K562 (cell line): ENCODE measurements around the gene PGF. TPM values are rescaled to one million over a fixed set of nuclear protein-coding genes. Genes with fewer than 3 reads are reported as not detected.

Experiments
- ATAC-seq: fragments of 200-7000 bp; cut with Tn5 transposase; 3 replicates; pipeline ENCODE4 v1.9.1; 2020; ENCODE audit warnings: moderate library complexity
- BruUV-seq: library from RNA; stranded (reverse); fragments of 400-500 nt; replicated peaks from 2 replicates; lab custom pipeline; 2021; lab: Mats Ljungman, UMichigan
- CTCF ChIA-PET: fragments of 300-600 bp; formaldehyde crosslinking; extraction: SDS; loops from one replicate; lab custom pipeline; 2021; ENCODE audit warnings: low intra/inter-chr PET ratio; lab: Yijun Ruan, JAX
- POLR2A ChIA-PET: fragments of 300-600, 350-650 bp; sonication (Branson Sonifier 250); formaldehyde crosslinking; extraction: SDS; loops from one replicate; lab custom pipeline; 2021; ENCODE audit warnings: antibody characterized with exemption, inconsistent platforms; lab: Yijun Ruan, JAX
- DNase-seq, 4 experiments: peaks; one replicate each; pipeline versions ENCODE4 v3.0.0 to v3.0.0-alpha.2; 2011 to 2018; ENCODE audit warnings: low spot score in 3 of 4, mixed read lengths in 3 of 4; ENCODE audit errors: extremely low read depth in 1 of 4
- FAIRE-seq: peaks from 2 replicates; lab custom pipeline; 2011; peaks lifted over from hg19 to GRCh38; lab: Jason Lieb, UNC
- H2AFZ ChIP-seq: 2 replicates; pipeline ENCODE4 v1.6.0; 2011; ENCODE audit warnings: low read depth, low read length, control low read depth, inconsistent platforms
- H3K27ac ChIP-seq: fragments of 200-600 bp; 3 replicates; pipeline ENCODE4 v1.8.0; 2011; ENCODE audit warnings: low read depth, mild to moderate bottlenecking, control low read depth, inconsistent platforms, low read length, moderate library complexity, mixed read lengths; ENCODE audit errors: extremely low read depth
- H3K27me3 ChIP-seq, 2 experiments: fragments of 300-600 bp in 1 of 2; 2 replicates in 1 of 2; 3 replicates in 1 of 2; pipeline versions ENCODE4 v1.6.0 to v1.8.0; 2011; ENCODE audit warnings: inconsistent platforms in 2 of 2, low read length in 2 of 2, mild to moderate bottlenecking in 1 of 2, mixed read lengths in 1 of 2, moderate library complexity in 1 of 2; ENCODE audit not compliant: control insufficient read depth in 2 of 2, insufficient read depth in 2 of 2
- H3K36me3 ChIP-seq: fragments of 300-600 bp; 3 replicates; pipeline ENCODE4 v1.8.0; 2011; ENCODE audit warnings: mild to moderate bottlenecking, low read length, inconsistent platforms; ENCODE audit not compliant: control insufficient read depth, insufficient read depth
- H3K4me1 ChIP-seq, 2 experiments: fragments of 200-600 bp in 1 of 2; replicated peaks in 1 of 2; 2 replicates in 1 of 2; 3 replicates in 1 of 2; pipeline versions ENCODE4 v1.5.1 to v1.8.0; 2011; ENCODE audit warnings: inconsistent platforms in 2 of 2, low read length in 2 of 2, mild to moderate bottlenecking in 1 of 2, mixed read lengths in 1 of 2, moderate library complexity in 1 of 2; ENCODE audit not compliant: control insufficient read depth in 2 of 2, insufficient read depth in 2 of 2
- H3K4me2 ChIP-seq: 2 replicates; pipeline ENCODE4 v1.6.1; 2011; ENCODE audit warnings: low read length, control low read depth, inconsistent platforms, mixed read lengths; ENCODE audit not compliant: insufficient read depth
- H3K4me3 ChIP-seq: fragments of 200-600 bp; sonication (generic), shearing (Covaris generic); 2 replicates; pipeline ENCODE4 v1.5.1; 2016; ENCODE audit warnings: control low read depth, inconsistent platforms
- H3K79me2 ChIP-seq: fragments of 200-600 bp; 3 replicates; pipeline ENCODE4 v1.8.0; 2011; ENCODE audit warnings: low read length, inconsistent platforms; ENCODE audit not compliant: control insufficient read depth, insufficient read depth
- H3K9ac ChIP-seq, 2 experiments: 2 replicates each; pipeline versions ENCODE4 v1.6.0 to v1.6.1; 2011; ENCODE audit warnings: low read depth in 2 of 2, low read length in 2 of 2, control low read depth in 1 of 2, inconsistent platforms in 1 of 2, mild to moderate bottlenecking in 1 of 2, mixed read lengths in 1 of 2; ENCODE audit not compliant: insufficient read depth in 1 of 2
- H3K9me1 ChIP-seq: one replicate; pipeline ENCODE4 v1.6.0; 2011; ENCODE audit warnings: inconsistent platforms, mild to moderate bottlenecking, low read length, moderate library complexity; ENCODE audit not compliant: control insufficient read depth, insufficient read depth
- H3K9me3 ChIP-seq: replicated peaks from 2 replicates; pipeline ENCODE4 v1.5.1; 2011; ENCODE audit warnings: low read depth, low read length, inconsistent platforms; ENCODE audit not compliant: control insufficient read depth, insufficient read depth
- H4K20me1 ChIP-seq: replicated peaks from 2 replicates; pipeline ENCODE4 v1.6.1; 2011; ENCODE audit warnings: low read length, inconsistent platforms, mixed read lengths; ENCODE audit not compliant: control insufficient read depth, insufficient read depth
- BCOR ChIP-seq: fragments of 450-650 bp; IDR thresholded peaks from 2 replicates; pipeline ENCODE4 v1.6.1; 2016
- BRD4 ChIP-seq: fragments of 200-600 bp; sonication (generic); IDR thresholded peaks from 2 replicates; pipeline ENCODE4 v1.6.1; 2017; ENCODE audit warnings: inconsistent platforms
- CBX5 ChIP-seq: IDR thresholded peaks from 2 replicates; pipeline ENCODE4 v1.6.1; 2014; ENCODE audit warnings: low read depth, borderline replicate concordance
- EP400 ChIP-seq: fragments of 450-650 bp; IDR thresholded peaks from 2 replicates; pipeline ENCODE4 v1.6.1; 2017; ENCODE audit warnings: antibody characterized with exemption, mild to moderate bottlenecking, moderate library complexity
- ETS2 ChIP-seq: IDR thresholded peaks from 2 replicates; pipeline ENCODE4 v1.6.1; 2016; ENCODE audit warnings: borderline replicate concordance, missing genetic modification characterization, mild to moderate bottlenecking, moderate library complexity, missing compliant biosample characterization; ENCODE audit not compliant: poor library complexity, severe bottlenecking
- FOS ChIP-seq: IDR thresholded peaks from 3 replicates; pipeline ENCODE4 v1.6.1; 2011; ENCODE audit not compliant: insufficient read length; ENCODE audit errors: extremely low read depth
- HDAC2 ChIP-seq: fragments of 450-650 bp; IDR thresholded peaks from 2 replicates; pipeline ENCODE4 v1.6.1; 2016; ENCODE audit warnings: mild to moderate bottlenecking
- POLR2A ChIP-seq: fragments of 450-650 bp; conservative IDR thresholded peaks from 2 replicates; pipeline ENCODE4 v1.6.1; 2016
- PPARD ChIP-seq: fragments of 250-450 bp; sonication (Bioruptor Pico); IDR thresholded peaks from 2 replicates; pipeline ENCODE4 v1.8.0; 2022; ENCODE audit warnings: inconsistent platforms, mild to moderate bottlenecking, moderate library complexity
- ZC3H8 ChIP-seq: fragments of 450-650 bp; IDR thresholded peaks from 2 replicates; pipeline ENCODE4 v1.6.1; 2017
- ZNF12 ChIP-seq: sonication (generic); formaldehyde crosslinking; IDR thresholded peaks from 2 replicates; pipeline ENCODE4 v1.4.0; 2020; ENCODE audit warnings: mild to moderate bottlenecking, missing genetic modification reagents
- ZNF174 ChIP-seq: fragments of 250-450 bp; sonication (Bioruptor Pico); IDR thresholded peaks from 2 replicates; pipeline ENCODE4 v1.4.0; 2020; ENCODE audit warnings: mild to moderate bottlenecking
- ZNF263 ChIP-seq: sonication (generic); formaldehyde crosslinking; IDR thresholded peaks from 2 replicates; pipeline ENCODE4 v1.8.0; 2022; ENCODE audit warnings: mild to moderate bottlenecking, missing genetic modification reagents, borderline replicate concordance
- ZNF41 ChIP-seq: fragments of 250-450 bp; sonication (Bioruptor Pico); conservative IDR thresholded peaks from 2 replicates; pipeline ENCODE4 v1.4.0; 2020; ENCODE audit warnings: mild to moderate bottlenecking
- ZNF79 ChIP-seq: fragments of 250-450 bp; sonication (Bioruptor Pico); IDR thresholded peaks from 2 replicates; pipeline ENCODE4 v1.4.0; 2020; ENCODE audit warnings: low read depth, mild to moderate bottlenecking, moderate library complexity
- WGBS: fragments of 100-300 bp; shearing (Covaris generic); methylation state at CpG from one replicate; pipeline ENCODE4 v1.1.6; 2016; ENCODE audit warnings: low coverage, mixed read lengths; ENCODE audit not compliant: insufficient coverage; ENCODE audit errors: missing lambda C conversion rate; 5-methylcytosine and 5-hydroxymethylcytosine counted together
- in situ Hi-C: fragments of 300-500 bp; cut with MboI; formaldehyde crosslinking; loops from 4 replicates; pipeline ENCODE4 v1.15.0; 2018; ENCODE audit warnings: inconsistent platforms, mixed read lengths
- intact Hi-C: fragments of 100-400 bp; cut with micrococcal nuclease; formaldehyde crosslinking; loops from 2 replicates; pipeline ENCODE4 v1.14.2; 2022
- polyA plus RNA-seq, 8 experiments: library from polyadenylated mRNA; depleted of rRNA in 4 of 8; stranded (reverse) in 5 of 8; unstranded in 3 of 8; fragments of >200 nt; fragmentation: Nextera tagmentation in 2 of 8; fragmentation: Illumina TruSeq in 1 of 8; extraction: Ambion mirVana in 2 of 8; extraction: Trizol in 1 of 8; gene quantifications; 2 replicates each; pipeline versions ENCODE4 v1.2.1 to v1.2.3, GENCODE V29; 2011 to 2014; ENCODE audit warnings: inconsistent platforms in 1 of 8, missing spikeins in 1 of 8
- total RNA-seq, 7 experiments: library from RNA; depleted of rRNA in 6 of 7; stranded (reverse); fragments of >200 nt in 6 of 7; fragmentation: Illumina TruSeq in 2 of 7; extraction: Trizol in 2 of 7; gene quantifications; 2 replicates each; pipeline versions ENCODE4 v1.2.1 to v1.2.3, GENCODE V29; 2011 to 2021; ENCODE audit warnings: low replicate concordance in 1 of 7
- TF ChIP-seq, protein P1 (sequence below): sonication (generic); formaldehyde crosslinking; IDR thresholded peaks from 2 replicates; pipeline ENCODE4 v1.8.1; 2023; ENCODE audit warnings: mild to moderate bottlenecking, missing genetic modification reagents
- TF ChIP-seq, protein P2 (sequence below): fragments of 250-450 bp; sonication (Bioruptor Pico); IDR thresholded peaks from 2 replicates; pipeline ENCODE4 v1.9.0; 2021; ENCODE audit warnings: mild to moderate bottlenecking

PGF gene
- total and polyA plus RNA-seq, 9 of the 15 experiments (the other 6 are each of a cell fraction or from before 2014, with no cell fraction given): 0.04 to 0.44 (median 0.18) TPM

DNA sequence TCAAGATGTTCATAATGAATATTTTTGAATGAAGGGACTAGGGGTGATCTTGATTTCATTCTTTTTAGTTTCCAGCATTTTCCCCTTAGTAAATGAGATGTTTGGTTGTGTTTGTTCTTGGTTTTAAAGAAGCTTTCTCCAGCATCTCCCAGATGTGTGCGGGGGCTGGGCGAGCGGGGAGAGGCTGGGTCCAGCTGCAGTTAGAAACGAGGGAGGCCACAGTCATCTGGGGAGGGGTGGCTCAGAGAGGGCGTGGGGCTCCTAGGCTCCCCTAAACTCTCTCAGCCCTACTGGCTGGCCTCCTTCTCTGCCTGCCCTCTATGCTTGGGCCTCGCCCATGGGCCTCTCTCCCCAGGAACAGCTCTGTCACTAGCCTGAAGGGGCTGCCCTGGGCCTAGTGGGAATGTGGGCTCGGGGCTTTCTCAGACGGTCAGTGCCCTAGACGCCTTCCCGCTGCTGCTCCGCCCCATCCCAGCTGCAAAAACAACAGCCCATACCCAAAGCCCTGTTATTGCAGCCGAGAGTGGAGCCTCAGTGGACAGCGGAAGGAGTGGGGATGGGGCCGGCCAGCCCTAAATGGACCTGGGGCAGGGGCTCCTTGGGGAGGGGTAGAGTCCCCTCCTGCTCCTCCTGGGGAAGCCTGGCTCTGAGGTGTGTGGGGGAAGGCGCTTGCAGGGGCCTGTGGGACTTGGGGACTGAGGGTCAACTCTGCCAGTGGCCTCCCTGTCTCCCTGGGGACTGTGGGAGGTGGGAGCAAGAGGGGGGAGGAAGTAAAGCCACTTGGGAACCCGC lies 29.0 kb upstream of the PGF start:
- 68% methylated on average over 11 of the region's 16 CpGs for WGBS
- ATAC-seq: no peak
- POLR2A ChIA-PET: no interaction called here
- no TSS peak for BruUV-seq
- Histone ChIP-seq H3K4me2 (no peak overlapping the region), H3K36me3 (no peaks in the 10 kb centered on the region), H3K27me3 (no peaks in the 10 kb centered on the region), H3K79me2 (no peaks in the 10 kb centered on the region), H3K27ac (no peak overlapping the region), H3K9me1 (no peaks in the 10 kb centered on the region)
- in situ Hi-C loops: no loop called here
- CTCF ChIA-PET: no interaction called here
- no peak for TF ChIP-seq ZC3H8
- TF ChIP-seq PPARD (CRISPR knock-in tag): no peak
- no peak for TF ChIP-seq ZNF41
- TF ChIP-seq CBX5: no peak
- TF ChIP-seq ZNF79 (CRISPR knock-in tag): no peak
- TF ChIP-seq HDAC2: no peak
- TF ChIP-seq ETS2 (tag): no peak
- TF ChIP-seq ZNF12 (CRISPR knock-in tag): no peak
- no peak for TF ChIP-seq ZNF263
- TF ChIP-seq, protein P1, sequence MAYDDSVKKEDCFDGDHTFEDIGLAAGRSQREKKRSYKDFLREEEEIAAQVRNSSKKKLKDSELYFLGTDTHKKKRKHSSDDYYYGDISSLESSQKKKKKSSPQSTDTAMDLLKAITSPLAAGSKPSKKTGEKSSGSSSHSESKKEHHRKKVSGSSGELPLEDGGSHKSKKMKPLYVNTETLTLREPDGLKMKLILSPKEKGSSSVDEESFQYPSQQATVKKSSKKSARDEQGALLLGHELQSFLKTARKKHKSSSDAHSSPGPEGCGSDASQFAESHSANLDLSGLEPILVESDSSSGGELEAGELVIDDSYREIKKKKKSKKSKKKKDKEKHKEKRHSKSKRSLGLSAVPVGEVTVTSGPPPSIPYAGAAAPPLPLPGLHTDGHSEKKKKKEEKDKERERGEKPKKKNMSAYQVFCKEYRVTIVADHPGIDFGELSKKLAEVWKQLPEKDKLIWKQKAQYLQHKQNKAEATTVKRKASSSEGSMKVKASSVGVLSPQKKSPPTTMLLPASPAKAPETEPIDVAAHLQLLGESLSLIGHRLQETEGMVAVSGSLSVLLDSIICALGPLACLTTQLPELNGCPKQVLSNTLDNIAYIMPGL (CRISPR knock-in tag): no peak
- no peak for TF ChIP-seq BCOR
- TF ChIP-seq, protein P2, sequence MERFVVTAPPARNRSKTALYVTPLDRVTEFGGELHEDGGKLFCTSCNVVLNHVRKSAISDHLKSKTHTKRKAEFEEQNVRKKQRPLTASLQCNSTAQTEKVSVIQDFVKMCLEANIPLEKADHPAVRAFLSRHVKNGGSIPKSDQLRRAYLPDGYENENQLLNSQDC (CRISPR knock-in tag): no peak
- TF ChIP-seq ZNF174 (CRISPR knock-in tag): no peak
- no peak for TF ChIP-seq POLR2A
- TF ChIP-seq EP400: no peak
- no peak for TF ChIP-seq BRD4
- TF ChIP-seq FOS: no peak
- TF ChIP-seq, all 486 proteins: peak for 0
- H3K9ac ChIP-seq: no peak overlapping the region
- H3K4me3 ChIP-seq: no peak overlapping the region
- intact Hi-C loops: no loop called here
- peaks cover 0 to 21% of the 10 kb centered on the region in 2 experiments; a peak in 2 of 5 replicates for H3K4me1 ChIP-seq
- no peak for FAIRE-seq
- no peaks in the 10 kb centered on the region for H3K9me3 ChIP-seq
- H4K20me1 ChIP-seq: no peaks in the 10 kb centered on the region
- no peak for DNase-seq
- H2AFZ ChIP-seq: no peak overlapping the region
